Small intestine (tissue), 7 donors: Measurements from ENCODE around the gene IGFBP7. TPM values are rescaled to one million over a fixed set of nuclear protein-coding genes. Genes with fewer than 3 reads are reported as not detected.

Experiments
- DNase-seq, 2 donors: peaks; one replicate each; pipeline versions ENCODE4 v3.0.0 to v3.0.0-alpha.2; 2013
- FAIRE-seq: peaks from 2 replicates; lab custom pipeline; 2012; peaks lifted over from hg19 to GRCh38; lab: Jason Lieb, UNC
- H3K27ac ChIP-seq, 3 donors: one replicate each; pipeline ENCODE4 v1.5.1; 2013; ENCODE audit warnings: low read length in 2 of 3, mild to moderate bottlenecking in 2 of 3, control low read depth in 1 of 3, inconsistent platforms in 1 of 3, low read depth in 1 of 3, moderate library complexity in 1 of 3
- H3K27me3 ChIP-seq, 3 donors: one replicate each; pipeline ENCODE4 v1.6.1; 2013; ENCODE audit warnings: low read length in 3 of 3, inconsistent platforms in 1 of 3; ENCODE audit not compliant: control insufficient read depth in 3 of 3, insufficient read depth in 3 of 3
- H3K36me3 ChIP-seq, 3 donors: one replicate each; pipeline ENCODE4 v1.6.1; 2013; ENCODE audit warnings: low read length in 3 of 3, inconsistent platforms in 1 of 3, low read depth in 1 of 3, mild to moderate bottlenecking in 1 of 3, moderate library complexity in 1 of 3; ENCODE audit not compliant: control insufficient read depth in 3 of 3, insufficient read depth in 2 of 3
- H3K4me1 ChIP-seq, 3 donors: one replicate each; pipeline ENCODE4 v1.6.1; 2013; ENCODE audit warnings: low read length in 2 of 3, inconsistent platforms in 1 of 3, low read depth in 1 of 3, mild to moderate bottlenecking in 1 of 3, moderate library complexity in 1 of 3; ENCODE audit not compliant: control insufficient read depth in 3 of 3, insufficient read depth in 2 of 3
- H3K4me3 ChIP-seq, 3 donors: one replicate each; pipeline ENCODE4 v1.5.1; 2013; ENCODE audit warnings: low read length in 3 of 3, control low read depth in 1 of 3, inconsistent platforms in 1 of 3, low read depth in 1 of 3, mild to moderate bottlenecking in 1 of 3, moderate library complexity in 1 of 3
- H3K9me3 ChIP-seq, 2 donors: one replicate each; pipeline ENCODE4 v1.6.1; 2013; ENCODE audit warnings: low read depth in 1 of 2, low read length in 1 of 2; ENCODE audit not compliant: control insufficient read depth in 2 of 2, insufficient read depth in 1 of 2
- WGBS, 3 donors: extraction: QIAGEN DNeasy Blood & Tissue Kit; methylation state at CpG; one replicate each; pipeline ENCODE4 v1.1.7; 2013; 5-methylcytosine and 5-hydroxymethylcytosine counted together
- polyA plus RNA-seq, 4 donors: library from polyadenylated mRNA; stranded (reverse) in 3 of 4; unstranded in 1 of 4; fragments of 200-250 nt in 3 of 4; fragments of 120-200 nt in 1 of 4; gene quantifications; one replicate each; pipeline versions ENCODE4 v1.2.1 to v1.2.3, GENCODE V29; 2013
- donor health status: healthy with polysubstance abuse.
- donor health status: control.
- donor health status: control.
- donor health status: Bipolar disorder and iron deficiency.
- donor health status: healthy.

Gene IGFBP7
- polyA plus RNA-seq, 4 donors = 8.9 to 240 (median 50.5) TPM

- Histone ChIP-seq H3K27me3 (no peaks in the 10 kb centered on the region), H3K27ac (no peak overlapping the region), H3K36me3 (no peaks in the 10 kb centered on the region), H3K4me1 (no peaks in the 10 kb centered on the region), H3K4me3 (no peak overlapping the region), H3K9me3 (no peaks in the 10 kb centered on the region)
- FAIRE-seq = no peak
- no peak for DNase-seq
- WGBS, 3 donors = 86 to 92% (median 87%) methylated on average over 4 of the region's 4 CpGs
Measured at GRCh38 chr4:57146444-57146843, 36.3 kb upstream of the IGFBP7 start.

DNA sequence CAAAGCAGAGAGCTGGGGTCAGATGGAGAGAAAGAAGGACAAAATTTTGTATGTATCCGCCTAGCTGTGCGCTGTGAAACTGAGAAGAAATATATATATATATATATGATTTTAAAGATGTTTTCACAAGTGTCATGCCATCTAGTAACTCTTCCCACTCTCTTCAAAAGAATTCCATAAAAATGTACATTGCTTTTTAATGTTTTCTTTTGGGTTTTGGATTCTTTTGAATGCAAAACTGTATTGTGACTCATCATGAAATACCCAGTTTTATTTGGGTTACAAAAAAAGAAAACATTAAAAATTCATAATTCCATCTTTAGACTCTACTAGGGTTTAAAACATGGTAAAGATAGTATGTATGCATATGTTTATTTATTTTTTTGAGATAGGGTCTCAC lies 34.3 kb upstream of the IGFBP7 start:
- no peaks in the 10 kb centered on the region for H3K36me3 ChIP-seq
- no peaks in the 10 kb centered on the region for H3K27me3 ChIP-seq
- no peaks in the 10 kb centered on the region for H3K4me1 ChIP-seq
- WGBS, 3 donors = 94 to 100% (median 96%) methylated on average over 2 of the region's 2 CpGs
- H3K9me3 ChIP-seq = no peaks in the 10 kb centered on the region
- FAIRE-seq = no peak
- DNase-seq = no peak
- no peak overlapping the region for H3K27ac ChIP-seq
- no peak overlapping the region for H3K4me3 ChIP-seq

DNA sequence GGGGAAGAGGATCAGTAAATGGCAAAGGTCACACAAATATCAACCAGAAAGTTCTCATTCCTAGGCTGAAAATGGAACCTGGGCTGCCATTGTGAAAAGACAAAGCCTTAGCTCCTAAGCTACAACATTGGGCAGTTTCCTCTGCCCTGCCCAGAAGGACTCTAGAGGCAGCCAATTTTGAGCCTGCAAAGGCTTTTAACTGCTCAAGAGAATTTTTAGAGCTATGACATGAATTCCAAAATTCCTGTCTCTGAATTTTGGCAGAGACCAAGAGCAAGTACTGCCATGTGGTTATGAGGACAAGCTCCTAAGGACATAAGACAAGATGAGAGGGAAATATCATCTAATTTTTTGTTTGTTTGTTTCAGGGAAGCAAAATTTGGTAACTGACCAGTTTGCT lies 29.6 kb upstream of the IGFBP7 start:
- no peak for FAIRE-seq
- no peaks in the 10 kb centered on the region for H3K36me3 ChIP-seq
- no peaks in the 10 kb centered on the region for H3K27me3 ChIP-seq
- no peak for DNase-seq
- H3K4me3 ChIP-seq = no peak overlapping the region
- no peaks in the 10 kb centered on the region for H3K4me1 ChIP-seq
- no peak overlapping the region for H3K27ac ChIP-seq
- H3K9me3 ChIP-seq = no peaks in the 10 kb centered on the region

DNA sequence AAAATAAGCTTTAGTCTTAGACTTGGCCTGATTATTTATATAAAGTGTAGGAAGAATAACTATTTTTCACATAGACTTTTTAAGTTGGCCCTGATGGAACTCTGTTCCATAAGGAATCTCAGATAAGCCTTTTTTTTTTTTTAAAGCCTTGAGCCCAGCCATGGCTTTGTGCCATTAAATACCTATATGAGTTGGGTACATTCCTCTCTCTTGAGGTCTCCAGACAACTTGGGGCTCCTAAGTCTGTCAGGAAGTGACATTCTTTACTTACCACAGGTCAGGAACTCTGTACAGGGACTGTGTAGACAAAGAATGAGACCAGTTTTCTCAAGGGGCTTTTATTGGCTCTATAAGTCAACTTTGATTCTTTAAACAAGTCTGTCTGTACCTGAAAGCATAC lies 27.1 kb upstream of the IGFBP7 start:
- no peak for FAIRE-seq
- Histone ChIP-seq H3K27me3 (no peaks in the 10 kb centered on the region), H3K4me1 (no peaks in the 10 kb centered on the region), H3K4me3 (no peak overlapping the region), H3K27ac (no peak overlapping the region), H3K9me3 (no peaks in the 10 kb centered on the region), H3K36me3 (no peaks in the 10 kb centered on the region)
- no peak for DNase-seq

DNA sequence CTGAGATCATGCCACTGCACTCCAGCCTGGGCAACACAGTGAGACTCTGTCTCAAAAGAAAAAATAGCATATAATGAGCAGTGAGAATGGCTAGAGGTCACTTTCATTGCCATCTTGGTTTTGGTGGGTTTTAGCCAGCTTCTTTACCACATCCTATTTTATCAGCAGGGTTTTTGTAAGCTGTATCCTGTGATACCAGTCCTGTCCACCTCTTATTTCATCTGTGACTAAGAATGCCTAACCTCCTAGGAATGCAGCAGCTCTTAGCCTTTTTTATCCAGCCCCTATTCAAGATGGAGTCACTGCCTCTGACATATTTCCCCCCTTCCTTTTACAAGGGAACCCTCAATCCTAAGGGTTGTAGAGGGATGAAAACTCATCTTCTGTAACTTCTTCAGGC lies 26.1 kb upstream of the IGFBP7 start:
- Histone ChIP-seq H3K27me3 (no peaks in the 10 kb centered on the region), H3K4me3 (no peak overlapping the region), H3K4me1 (no peaks in the 10 kb centered on the region), H3K36me3 (no peaks in the 10 kb centered on the region), H3K9me3 (no peaks in the 10 kb centered on the region), H3K27ac (no peak overlapping the region)
- FAIRE-seq = no peak
- no peak for DNase-seq

GRCh38 chr4:57132743-57133137 lies 22.6 kb upstream of the IGFBP7 start:
- peaks cover 0 to 4% of the 10 kb centered on the region in 2 donors for H3K9me3 ChIP-seq
- H3K4me1 ChIP-seq = no peaks in the 10 kb centered on the region
- no peak overlapping the region for H3K4me3 ChIP-seq
- no peaks in the 10 kb centered on the region for H3K27me3 ChIP-seq
- H3K27ac ChIP-seq = no peak overlapping the region
- WGBS, 3 donors = 42 to 70% (median 62%) methylated on average over 2 of the region's 2 CpGs
- no peak for DNase-seq
- no peak for FAIRE-seq
- no peaks in the 10 kb centered on the region for H3K36me3 ChIP-seq

DNA sequence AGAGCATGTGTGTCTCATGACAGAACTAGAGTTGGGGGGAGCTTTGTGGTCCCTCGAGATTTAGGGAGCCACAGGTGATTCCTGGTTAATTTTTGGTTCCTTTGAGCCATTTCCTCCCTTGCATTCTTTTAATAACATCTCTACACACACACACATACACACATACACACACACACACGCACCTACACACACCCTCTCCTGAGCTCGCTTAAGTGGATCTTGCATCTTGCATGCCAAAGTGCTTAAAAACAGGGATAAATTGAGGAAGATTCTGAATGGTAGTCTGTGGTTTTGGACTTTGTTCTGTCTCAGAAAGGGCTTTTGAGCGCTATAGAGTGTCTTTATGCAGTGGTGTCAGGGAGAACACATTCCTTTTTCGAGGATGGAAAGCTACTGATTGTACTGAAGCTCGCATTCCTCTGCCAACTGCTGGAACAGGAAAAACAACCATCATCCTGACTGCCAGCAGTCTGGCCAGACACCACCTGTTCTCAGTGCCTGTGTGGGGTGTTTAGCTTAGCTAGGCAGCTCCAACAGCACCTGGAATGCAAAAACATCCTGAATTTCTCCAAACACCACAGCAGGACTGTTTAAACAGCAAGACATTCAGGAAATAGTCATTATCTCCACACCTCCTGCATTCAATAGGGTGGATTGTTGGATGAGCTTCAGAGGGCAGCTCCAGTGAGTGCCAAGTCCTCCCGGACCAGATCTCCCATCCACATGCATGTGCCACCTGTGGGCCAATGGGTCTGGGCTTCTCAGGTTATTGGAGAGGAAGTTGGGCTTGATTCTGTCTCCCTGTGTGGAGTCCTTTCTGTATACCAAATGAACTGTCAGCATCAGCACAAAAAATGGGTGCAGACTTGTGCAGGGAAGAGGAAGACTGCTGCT lies 21.9 kb upstream of the IGFBP7 start:
- Histone ChIP-seq H3K27me3 (no peaks in the 10 kb centered on the region), H3K4me1 (no peaks in the 10 kb centered on the region), H3K4me3 (no peak overlapping the region), H3K36me3 (no peaks in the 10 kb centered on the region), H3K9me3 (peaks cover 0 to 8% of the 10 kb centered on the region in 2 donors), H3K27ac (no peak overlapping the region)
- no peak for FAIRE-seq
- DNase-seq = no peak
- WGBS, 3 donors = 22 to 44% (median 30%) methylated on average over 7 of the region's 7 CpGs

GRCh38 chr4:57129477-57129876 lies 19.3 kb upstream of the IGFBP7 start:
- no peak overlapping the region for H3K27ac ChIP-seq
- WGBS, 3 donors = 69 to 81% (median 69%) methylated on average over 1 of the region's 1 CpG
- no peaks in the 10 kb centered on the region for H3K4me1 ChIP-seq
- no peaks in the 10 kb centered on the region for H3K27me3 ChIP-seq
- H3K4me3 ChIP-seq = no peak overlapping the region
- no peak for DNase-seq
- FAIRE-seq = no peak
- no peaks in the 10 kb centered on the region for H3K36me3 ChIP-seq
- H3K9me3 ChIP-seq = peaks cover 0 to 8% of the 10 kb centered on the region in 2 donors

DNA sequence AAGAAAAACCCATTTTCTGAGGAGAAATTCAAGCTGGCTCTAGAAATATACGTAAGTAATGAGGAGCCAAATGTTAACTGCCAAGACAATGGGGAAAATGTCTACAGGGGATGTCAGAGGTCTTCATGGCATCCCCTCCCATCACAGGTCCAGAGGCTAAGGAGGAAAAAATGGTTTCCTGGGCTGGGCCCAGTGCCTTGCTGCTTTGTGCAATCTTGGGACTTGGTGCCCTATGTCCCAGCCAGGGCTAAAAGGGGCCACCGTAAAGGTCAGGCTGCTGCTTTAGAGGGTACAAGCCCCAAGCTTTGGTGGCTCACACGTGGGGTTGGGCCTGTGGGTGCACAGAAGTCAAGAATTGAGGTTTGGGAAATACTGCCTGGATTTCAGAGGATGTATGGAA lies 17.2 kb upstream of the IGFBP7 start:
- no peaks in the 10 kb centered on the region for H3K27me3 ChIP-seq
- no peak for DNase-seq
- no peaks in the 10 kb centered on the region for H3K36me3 ChIP-seq
- no peak overlapping the region for H3K27ac ChIP-seq
- WGBS, 3 donors = 68 to 71% (median 69%) methylated on average over 3 of the region's 3 CpGs
- FAIRE-seq = no peak
- H3K4me3 ChIP-seq = no peak overlapping the region
- no peaks in the 10 kb centered on the region for H3K4me1 ChIP-seq
- peaks cover 0 to 11% of the 10 kb centered on the region in 2 donors for H3K9me3 ChIP-seq
